Breast epithelium (tissue), 4 donors: ENCODE measurements around the gene ZAP70. TPM values are rescaled to one million over a fixed set of nuclear protein-coding genes. Genes with fewer than 3 reads are reported as not detected.
A peak's percentile ranks its signal among the peaks of the same experiment; 100 is the strongest.

ENCODE experiments used
- DNase-seq, 2 donors: peaks; one replicate each; pipeline ENCODE4 v3.0.0-alpha.2; 2019; ENCODE audit warnings: low spot score in 2 of 2
- H3K27ac ChIP-seq, 2 donors: fragments of 200-600 bp; sonication (generic) in 1 of 2; one replicate each; pipeline ENCODE4 v1.5.1; 2016 to 2019; ENCODE audit warnings: mild to moderate bottlenecking in 1 of 2
- H3K27me3 ChIP-seq, 2 donors: fragments of 200-600 bp; sonication (generic) in 1 of 2; one replicate each; pipeline versions ENCODE4 v1.5.1 to v1.6.0; 2017 to 2019; ENCODE audit warnings: control low read depth in 1 of 2, mild to moderate bottlenecking in 1 of 2
- H3K36me3 ChIP-seq: fragments of 200-600 bp; one replicate; pipeline ENCODE4 v1.5.1; 2019
- H3K4me1 ChIP-seq, 2 donors: fragments of 200-600 bp; sonication (generic); one replicate each; pipeline ENCODE4 v1.5.1; 2016 to 2019; ENCODE audit warnings: control low read depth in 1 of 2
- H3K4me3 ChIP-seq, 3 donors: fragments of 200-600 bp; sonication (generic); 1 replicate in 2 of 3; 2 replicates in 1 of 3; pipeline ENCODE4 v1.5.1; 2016 to 2019; ENCODE audit warnings: mild to moderate bottlenecking in 3 of 3, moderate library complexity in 2 of 3
- H3K9me3 ChIP-seq, 2 donors: fragments of 200-600 bp; sonication (generic) in 1 of 2; one replicate each; pipeline ENCODE4 v1.5.1; 2016 to 2019; ENCODE audit warnings: control low read depth in 1 of 2
- CTCF ChIP-seq, 3 donors: fragments of 450-650 bp; IDR thresholded peaks; one replicate each; pipeline ENCODE4 v1.5.1; 2016 to 2017; ENCODE audit warnings: antibody characterized with exemption in 3 of 3, mild to moderate bottlenecking in 3 of 3, moderate library complexity in 3 of 3
- POLR2A ChIP-seq: fragments of 450-650 bp; IDR thresholded peaks from one replicate; pipeline ENCODE4 v1.6.1; 2016; ENCODE audit warnings: antibody characterized with exemption, mild to moderate bottlenecking, moderate library complexity
- POLR2AphosphoS5 ChIP-seq, 3 donors: sonication (generic); formaldehyde crosslinking; IDR thresholded peaks; one replicate each; pipeline ENCODE4 v1.6.1; 2017; ENCODE audit warnings: antibody characterized with exemption in 3 of 3
- intact Hi-C: fragments of 100-400 bp; cut with DNase I; formaldehyde crosslinking; loops from one replicate; pipeline ENCODE4 v1.15.1; 2023; ENCODE audit warnings: low total_unique reads
- total RNA-seq, 3 donors: library from RNA; depleted of rRNA; stranded (reverse); fragments of >200 nt; gene quantifications; one replicate each; pipeline ENCODE4 v1.1.0, GENCODE V29; 2016

The ZAP70 gene
- total RNA-seq, 3 donors from 2014 or later, result 4.0 to 7.3 (median 4.9) TPM

GRCh38 chr2:97764559-97765263, 51.3 kb downstream of the ZAP70 start:
- intact Hi-C loops, result no loop called here

GRCh38 chr2:97765933-97766332, 52.6 kb downstream of the ZAP70 start:
- Histone ChIP-seq H3K36me3 (peaks cover 5% of the 10 kb centered on the region), H3K4me1 (no peaks in the 10 kb centered on the region), H3K9me3 (no peaks in the 10 kb centered on the region), H3K4me3 (no peak overlapping the region), H3K27ac (peak overlapping the region in 1 of 2 donors; percentile 21), H3K27me3 (no peaks in the 10 kb centered on the region)
- TF ChIP-seq CTCF (IDR thresholded peaks at IDR 0.05) (no peak), POLR2A (no peak)
- intact Hi-C loops, result no loop called here
- no peak for DNase-seq

More at GRCh38 chr2:97764559-97765263, 51.3 kb downstream of the ZAP70 start:
- Histone ChIP-seq H3K4me3 (no peak overlapping the region), H3K36me3 (peaks cover 5% of the 10 kb centered on the region), H3K9me3 (no peaks in the 10 kb centered on the region), H3K27ac (peak overlapping the region in 1 of 2 donors; percentile 50), H3K27me3 (no peaks in the 10 kb centered on the region), H3K4me1 (no peaks in the 10 kb centered on the region)
- TF ChIP-seq POLR2AphosphoS5 (IDR thresholded peaks at IDR 0.05), result no peak
- no peak for TF ChIP-seq CTCF (IDR thresholded peaks at IDR 0.05)
- TF ChIP-seq POLR2A, result no peak
- peak in 1 of 2 donors; percentile 49 for DNase-seq

GRCh38 chr2:97766567-97766966, 53.2 kb downstream of the ZAP70 start:
- intact Hi-C loops, result no loop called here

GRCh38 chr2:97769308-97769707, 55.9 kb downstream of the ZAP70 start:
- Histone ChIP-seq H3K27ac (no peak overlapping the region), H3K27me3 (no peaks in the 10 kb centered on the region), H3K4me3 (no peak overlapping the region), H3K9me3 (no peaks in the 10 kb centered on the region), H3K36me3 (no peaks in the 10 kb centered on the region), H3K4me1 (no peaks in the 10 kb centered on the region)
- intact Hi-C loops, result no loop called here
- DNase-seq, result no peak
- TF ChIP-seq CTCF (IDR thresholded peaks at IDR 0.05), result no peak
- no peak for TF ChIP-seq POLR2A
- TF ChIP-seq POLR2AphosphoS5 (IDR thresholded peaks at IDR 0.05), result no peak

More at GRCh38 chr2:97766567-97766966, 53.2 kb downstream of the ZAP70 start:
- DNase-seq, result no peak
- Histone ChIP-seq H3K36me3 (peaks cover 4% of the 10 kb centered on the region), H3K27ac (no peak overlapping the region), H3K9me3 (no peaks in the 10 kb centered on the region), H3K27me3 (no peaks in the 10 kb centered on the region), H3K4me1 (no peaks in the 10 kb centered on the region), H3K4me3 (no peak overlapping the region)
- no peak for TF ChIP-seq POLR2A
- TF ChIP-seq CTCF (IDR thresholded peaks at IDR 0.05), result no peak

GRCh38 chr2:97769711-97770110, 56.3 kb downstream of the ZAP70 start:
- Histone ChIP-seq H3K27ac (no peak overlapping the region), H3K36me3 (no peaks in the 10 kb centered on the region), H3K9me3 (no peaks in the 10 kb centered on the region), H3K4me1 (no peaks in the 10 kb centered on the region), H3K4me3 (no peak overlapping the region), H3K27me3 (no peaks in the 10 kb centered on the region)
- DNase-seq, result no peak
- intact Hi-C loops, result no loop called here
- TF ChIP-seq POLR2AphosphoS5 (IDR thresholded peaks at IDR 0.05) (no peak), POLR2A (no peak), CTCF (IDR thresholded peaks at IDR 0.05) (no peak)
